Measurements from ENCODE around the gene ANKRD37.
"Not testable (repeated sequence)": the region's sequence is repeated elsewhere in the genome, so short reads cannot be mapped to it uniquely, and the experiment has no call there.

The ANKRD37 gene, protein sequence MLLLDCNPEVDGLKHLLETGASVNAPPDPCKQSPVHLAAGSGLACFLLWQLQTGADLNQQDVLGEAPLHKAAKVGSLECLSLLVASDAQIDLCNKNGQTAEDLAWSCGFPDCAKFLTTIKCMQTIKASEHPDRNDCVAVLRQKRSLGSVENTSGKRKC

DNA sequence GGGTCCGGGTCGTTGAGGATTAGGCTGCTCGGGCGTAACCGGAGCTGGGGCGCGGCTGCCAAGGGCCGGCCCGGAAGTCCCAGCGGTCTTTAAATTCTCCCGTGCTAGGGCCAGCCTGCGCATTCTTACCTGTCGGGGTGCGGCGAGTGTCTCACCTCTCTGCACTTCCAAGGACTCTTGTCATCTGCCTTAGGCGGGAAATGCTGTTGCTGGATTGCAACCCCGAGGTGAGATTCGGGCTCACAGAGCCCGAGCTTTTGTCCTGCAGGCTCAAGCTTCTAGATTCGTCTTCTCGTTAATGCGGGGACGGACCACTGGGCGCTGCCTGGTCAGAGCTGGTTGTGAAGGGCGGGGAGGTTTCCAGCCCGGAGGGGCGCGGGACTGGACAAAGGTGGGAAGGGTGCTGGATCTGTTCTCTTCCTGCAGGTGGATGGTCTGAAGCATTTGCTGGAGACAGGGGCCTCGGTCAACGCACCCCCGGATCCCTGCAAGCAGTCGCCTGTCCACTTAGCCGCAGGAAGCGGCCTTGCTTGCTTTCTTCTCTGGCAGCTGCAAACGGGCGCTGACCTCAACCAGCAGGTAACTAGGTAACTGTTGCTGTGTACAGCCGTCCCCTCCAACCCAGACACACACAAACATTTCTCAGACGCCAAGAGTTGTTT lies at the start of gene ANKRD37:
TSS of gene ANKRD37 (plus strand) at position 118 of the 662 bp plus-strand sequence. CDS start at position 201, 83 bp downstream.
- Mint-ChIP-seq H3K36me3 (peaks cover 1% of the 10 kb centered on the region), H3K27me3 (no peaks in the 10 kb centered on the region), H3K4me1 (ENCODE audit: low read depth) (peaks cover 26% of the 10 kb centered on the region), H3K4me3 (peak within 1 kb of the TSS; percentile 96), H3K27ac (peak within 1 kb of the TSS; percentile 94), H3K9me3 (ENCODE audit: low read depth) (no peaks in the 10 kb centered on the region)

- Mint-ChIP-seq H3K36me3 (peaks cover 44% of the 10 kb centered on the region), H3K9me3 (ENCODE audit: low read depth) (no peaks in the 10 kb centered on the region), H3K4me3 (no peak overlapping the region), H3K4me1 (ENCODE audit: low read depth) (peaks cover 15% of the 10 kb centered on the region), H3K27ac (no peak overlapping the region), H3K27me3 (no peaks in the 10 kb centered on the region)
Measured at GRCh38 chr4:185346975-185347601, 49.6 kb upstream of the ANKRD37 start.

GRCh38 chr4:185351691-185352090 lies 45.0 kb upstream of the ANKRD37 start:
- Mint-ChIP-seq H3K36me3 (peaks cover 54% of the 10 kb centered on the region), H3K27ac (no peak overlapping the region), H3K4me3 (no peak overlapping the region), H3K27me3 (no peaks in the 10 kb centered on the region), H3K4me1 (ENCODE audit: low read depth) (no peaks in the 10 kb centered on the region), H3K9me3 (ENCODE audit: low read depth) (no peaks in the 10 kb centered on the region)

DNA sequence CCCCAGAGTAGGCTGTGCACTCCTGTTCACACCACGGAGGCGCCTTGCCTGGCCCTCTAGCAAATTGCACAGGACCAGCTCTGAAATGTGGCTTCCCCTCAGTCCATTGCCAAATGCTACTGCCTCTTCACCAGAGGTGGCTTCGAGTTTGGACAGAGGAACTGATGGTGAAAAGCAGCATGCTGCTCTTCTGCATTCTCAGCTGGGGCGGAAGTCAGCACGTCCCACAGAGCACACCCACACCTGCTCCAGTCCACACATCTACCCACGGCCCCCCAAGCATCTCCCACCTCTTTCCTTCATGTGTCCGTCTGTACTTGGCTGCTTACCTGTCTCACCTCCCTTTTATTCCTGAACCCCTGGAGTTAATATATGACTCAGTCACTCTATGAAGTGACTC lies 44.4 kb upstream of the ANKRD37 start:
- Mint-ChIP-seq H3K27me3 (no peaks in the 10 kb centered on the region), H3K27ac (no peak overlapping the region), H3K36me3 (peaks cover 52% of the 10 kb centered on the region), H3K9me3 (ENCODE audit: low read depth) (no peaks in the 10 kb centered on the region), H3K4me1 (ENCODE audit: low read depth) (no peaks in the 10 kb centered on the region), H3K4me3 (no peak overlapping the region)

GRCh38 chr4:185352741-185353140 lies 43.9 kb upstream of the ANKRD37 start:
- no peak overlapping the region for H3K4me3 Mint-ChIP-seq
- no peaks in the 10 kb centered on the region for H3K4me1 Mint-ChIP-seq (ENCODE audit: low read depth)
- H3K27ac Mint-ChIP-seq = no peak overlapping the region
- H3K27me3 Mint-ChIP-seq = no peaks in the 10 kb centered on the region
- H3K36me3 Mint-ChIP-seq = peaks cover 55% of the 10 kb centered on the region
- no peaks in the 10 kb centered on the region for H3K9me3 Mint-ChIP-seq (ENCODE audit: low read depth)

DNA sequence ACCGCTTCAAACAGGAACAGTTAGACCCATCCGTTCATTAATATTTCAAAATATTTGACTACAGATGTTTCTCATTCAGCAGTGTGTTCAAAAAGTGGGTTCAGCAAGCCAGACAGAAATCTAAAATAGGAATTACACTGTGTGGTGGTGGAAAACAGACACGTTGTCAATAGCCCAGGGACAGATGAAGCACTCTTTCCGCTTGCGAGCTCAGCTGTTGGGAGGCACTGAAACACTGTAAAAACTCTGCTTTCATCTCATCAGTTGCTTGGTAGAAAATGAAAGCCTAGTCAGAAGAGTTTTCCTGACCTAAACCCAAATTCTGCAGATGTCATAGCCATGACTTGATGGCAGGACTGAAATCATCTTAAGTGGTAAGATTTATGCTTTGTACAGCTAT lies 39.4 kb upstream of the ANKRD37 start:
- Mint-ChIP-seq H3K27me3 (no peaks in the 10 kb centered on the region), H3K36me3 (peaks cover 37% of the 10 kb centered on the region), H3K9me3 (ENCODE audit: low read depth) (no peaks in the 10 kb centered on the region), H3K27ac (no peak overlapping the region), H3K4me3 (no peak overlapping the region), H3K4me1 (ENCODE audit: low read depth) (no peaks in the 10 kb centered on the region)

DNA sequence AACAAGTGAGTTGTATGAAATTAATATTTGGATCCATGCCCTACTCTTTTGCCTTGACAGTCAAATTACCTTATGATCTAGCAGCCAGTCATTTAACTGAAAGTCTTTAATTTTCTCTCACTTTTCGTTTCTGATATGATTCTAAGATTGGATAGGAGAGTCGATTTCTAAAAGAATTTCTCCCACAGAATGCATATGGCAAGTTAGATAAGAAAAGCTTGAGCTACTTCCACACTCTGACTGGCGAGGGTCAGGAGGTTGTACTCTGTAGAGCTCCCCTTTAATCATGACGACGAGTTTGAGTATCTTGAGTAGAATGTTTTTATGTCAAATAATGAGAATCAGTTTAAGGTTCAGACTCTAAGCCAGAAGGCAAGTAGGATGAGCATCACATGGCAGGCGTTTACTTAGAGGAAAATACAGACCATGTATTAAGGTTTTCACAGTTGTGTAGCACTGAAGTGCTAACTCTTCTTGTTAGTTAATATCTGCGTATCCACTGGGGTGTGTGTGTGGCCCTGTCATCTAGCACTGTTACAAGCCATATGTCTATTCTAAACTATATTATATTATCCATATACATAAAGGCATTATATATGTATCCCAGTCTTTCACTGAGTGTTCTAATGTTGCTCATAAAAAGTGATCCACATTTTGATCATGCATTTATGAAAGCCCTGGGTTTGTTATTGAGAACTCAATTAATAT lies 38.8 kb upstream of the ANKRD37 start:
- Mint-ChIP-seq H3K4me1 (ENCODE audit: low read depth) (no peaks in the 10 kb centered on the region), H3K9me3 (ENCODE audit: low read depth) (no peaks in the 10 kb centered on the region), H3K27ac (no peak overlapping the region), H3K4me3 (no peak overlapping the region), H3K27me3 (no peaks in the 10 kb centered on the region), H3K36me3 (peaks cover 34% of the 10 kb centered on the region)

- H3K9me3 Mint-ChIP-seq (ENCODE audit: low read depth) = no peaks in the 10 kb centered on the region
- no peak overlapping the region for H3K27ac Mint-ChIP-seq
- no peaks in the 10 kb centered on the region for H3K4me1 Mint-ChIP-seq (ENCODE audit: low read depth)
- H3K4me3 Mint-ChIP-seq = no peak overlapping the region
- no peaks in the 10 kb centered on the region for H3K27me3 Mint-ChIP-seq
- peaks cover 34% of the 10 kb centered on the region for H3K36me3 Mint-ChIP-seq
Measured at GRCh38 chr4:185358514-185358913, 38.1 kb upstream of the ANKRD37 start.

DNA sequence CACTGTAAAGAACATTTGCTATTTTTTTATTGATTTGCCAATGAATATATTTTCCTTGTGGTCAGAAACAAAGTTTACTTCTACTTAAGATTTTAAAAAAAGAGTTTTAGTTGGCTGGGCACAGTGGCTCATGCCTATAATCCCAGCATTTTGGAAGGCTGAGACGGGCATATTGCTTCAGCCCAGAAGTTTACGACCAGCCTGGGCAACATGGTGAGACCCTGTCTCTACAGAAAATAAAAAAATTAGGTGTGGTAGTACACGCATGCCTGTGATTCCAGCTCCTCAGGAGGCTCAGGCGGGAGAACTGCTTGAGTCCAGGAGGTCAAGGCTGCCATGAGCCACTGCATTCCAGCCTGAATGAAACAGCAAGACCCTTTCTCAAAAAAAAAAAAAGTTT lies 37.7 kb upstream of the ANKRD37 start:
- Mint-ChIP-seq H3K36me3 (peaks cover 33% of the 10 kb centered on the region), H3K27ac (no peak overlapping the region), H3K27me3 (no peaks in the 10 kb centered on the region), H3K9me3 (ENCODE audit: low read depth) (no peaks in the 10 kb centered on the region), H3K4me3 (no peak overlapping the region), H3K4me1 (ENCODE audit: low read depth) (no peaks in the 10 kb centered on the region)

DNA sequence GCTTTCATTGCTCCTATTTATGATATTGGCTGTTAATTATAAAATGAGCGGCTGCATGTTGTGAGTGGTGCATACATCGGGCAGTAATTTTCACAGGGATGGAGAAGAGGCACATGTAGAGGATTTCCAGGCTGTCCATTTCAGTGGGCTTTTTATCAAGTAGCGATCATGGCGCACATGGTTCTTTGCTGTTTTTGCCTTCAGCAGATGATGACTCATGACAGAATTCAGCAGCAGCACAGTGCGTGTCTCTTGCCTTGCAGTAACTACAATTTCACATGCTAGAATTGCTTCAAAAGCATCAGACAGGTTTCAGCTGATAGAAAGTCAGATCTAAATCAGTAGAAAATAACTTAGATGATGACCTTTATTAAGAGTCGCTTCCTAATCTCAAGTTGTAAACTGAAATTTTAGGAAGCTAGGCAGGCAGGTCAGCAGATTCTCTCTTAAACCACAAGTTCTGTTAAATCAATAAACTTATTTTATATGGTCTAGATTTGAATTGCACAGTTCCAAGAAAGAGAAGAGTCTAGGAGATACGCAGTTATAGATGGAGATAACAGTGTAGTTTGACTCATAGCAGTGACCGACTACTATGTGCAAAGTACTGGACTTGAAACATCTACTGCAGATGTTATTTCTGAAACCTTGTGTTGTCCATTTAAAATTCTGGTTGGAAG lies 36.7 kb upstream of the ANKRD37 start:
- no peaks in the 10 kb centered on the region for H3K27me3 Mint-ChIP-seq
- H3K27ac Mint-ChIP-seq = no peak overlapping the region
- peaks cover 32% of the 10 kb centered on the region for H3K36me3 Mint-ChIP-seq
- H3K9me3 Mint-ChIP-seq (ENCODE audit: low read depth) = no peaks in the 10 kb centered on the region
- no peak overlapping the region for H3K4me3 Mint-ChIP-seq
- no peaks in the 10 kb centered on the region for H3K4me1 Mint-ChIP-seq (ENCODE audit: low read depth)

DNA sequence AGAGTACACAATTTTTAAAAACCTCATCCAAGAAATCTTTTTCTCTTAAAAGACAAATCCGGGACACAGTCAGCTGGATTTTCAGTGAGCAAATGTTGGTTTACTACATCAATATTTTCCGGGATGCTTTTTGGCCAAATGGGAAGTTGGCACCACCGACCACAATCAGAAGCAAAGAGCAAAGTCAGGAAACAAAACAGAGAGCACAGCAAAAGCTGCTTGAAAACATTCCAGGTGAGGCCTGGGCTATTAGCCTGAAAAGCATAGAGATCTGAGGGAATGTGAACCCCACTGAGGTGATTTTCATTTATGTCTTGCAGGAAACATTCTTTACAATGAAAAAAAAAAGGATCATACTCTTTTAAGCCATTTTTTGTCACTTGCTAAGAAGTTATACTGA lies 34.8 kb upstream of the ANKRD37 start:
- H3K36me3 Mint-ChIP-seq = peaks cover 24% of the 10 kb centered on the region
- H3K4me3 Mint-ChIP-seq = no peak overlapping the region
- H3K9me3 Mint-ChIP-seq (ENCODE audit: low read depth) = no peaks in the 10 kb centered on the region

DNA sequence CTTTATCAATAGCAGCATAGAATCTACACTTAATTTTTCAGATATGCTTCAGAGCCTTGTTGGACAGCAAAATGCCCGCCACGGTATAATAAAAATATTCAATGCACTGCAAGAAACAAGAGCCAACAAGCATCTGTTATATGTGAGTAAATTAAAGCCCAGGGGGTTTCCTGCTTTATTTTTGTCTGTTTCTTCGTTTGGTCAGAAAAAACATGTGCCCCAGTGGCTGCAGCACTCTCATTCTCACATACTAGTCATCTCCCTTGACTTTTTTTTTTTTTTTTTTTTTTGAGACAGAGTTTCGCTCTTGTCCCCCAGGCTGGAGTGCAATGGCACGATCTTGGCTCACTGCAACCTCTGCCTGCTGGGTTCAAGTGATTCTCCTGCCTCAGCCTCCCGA lies 34.1 kb upstream of the ANKRD37 start:
- not testable (repeated sequence) for H3K27ac Mint-ChIP-seq; H3K4me1 Mint-ChIP-seq (ENCODE audit: low read depth); H3K9me3 Mint-ChIP-seq (ENCODE audit: low read depth); H3K4me3 Mint-ChIP-seq; H3K27me3 Mint-ChIP-seq
- H3K36me3 Mint-ChIP-seq = peaks cover 18% of the 10 kb centered on the region

More for the DNA sequence above, 34.8 kb upstream of the ANKRD37 start:
- Mint-ChIP-seq H3K27me3 (no peaks in the 10 kb centered on the region), H3K4me1 (ENCODE audit: low read depth) (no peaks in the 10 kb centered on the region), H3K27ac (no peak overlapping the region)

DNA sequence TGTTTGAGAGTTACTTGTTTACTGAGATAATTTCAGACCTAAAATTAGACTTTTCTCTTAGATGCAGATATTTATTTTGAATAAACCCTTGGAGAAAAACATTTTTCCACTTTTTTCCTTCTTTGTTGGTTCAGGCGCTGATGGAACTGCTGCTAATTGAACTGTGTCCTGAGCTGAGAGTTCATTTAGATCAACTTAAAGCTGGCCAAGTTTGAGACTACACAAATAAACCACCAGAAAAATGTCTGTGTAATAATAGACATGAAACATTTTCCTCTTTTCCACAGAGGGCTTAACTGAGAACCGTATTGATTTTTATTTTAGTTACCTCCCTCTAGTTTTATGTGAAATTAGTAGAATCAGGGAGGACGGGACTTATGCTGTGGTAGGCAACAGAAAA lies 33.4 kb upstream of the ANKRD37 start:
- no peak overlapping the region for H3K4me3 Mint-ChIP-seq
- H3K27me3 Mint-ChIP-seq = no peaks in the 10 kb centered on the region

GRCh38 chr4:185364886-185365285 lies 31.8 kb upstream of the ANKRD37 start:
- Mint-ChIP-seq H3K27ac (no peak overlapping the region), H3K4me1 (ENCODE audit: low read depth) (no peaks in the 10 kb centered on the region), H3K4me3 (no peak overlapping the region), H3K36me3 (peaks cover 15% of the 10 kb centered on the region), H3K9me3 (ENCODE audit: low read depth) (no peaks in the 10 kb centered on the region), H3K27me3 (no peaks in the 10 kb centered on the region)

More for the DNA sequence above, 33.4 kb upstream of the ANKRD37 start:
- no peaks in the 10 kb centered on the region for H3K4me1 Mint-ChIP-seq (ENCODE audit: low read depth)
- H3K27ac Mint-ChIP-seq = no peak overlapping the region
- H3K36me3 Mint-ChIP-seq = peaks cover 15% of the 10 kb centered on the region
- H3K9me3 Mint-ChIP-seq (ENCODE audit: low read depth) = no peaks in the 10 kb centered on the region

GRCh38 chr4:185369731-185370130 lies 26.9 kb upstream of the ANKRD37 start:
- H3K27ac Mint-ChIP-seq = no peak overlapping the region
- H3K4me1 Mint-ChIP-seq (ENCODE audit: low read depth) = no peaks in the 10 kb centered on the region
- no peak overlapping the region for H3K4me3 Mint-ChIP-seq
- H3K36me3 Mint-ChIP-seq = peaks cover 5% of the 10 kb centered on the region
- H3K27me3 Mint-ChIP-seq = no peaks in the 10 kb centered on the region
- H3K9me3 Mint-ChIP-seq (ENCODE audit: low read depth) = no peaks in the 10 kb centered on the region

Data from activated naive CD8-positive, alpha-beta T cell (primary cell).